ENCODE data around the gene RNASE12. TPM values are rescaled to one million over a fixed set of nuclear protein-coding genes. Genes with fewer than 3 reads are reported as not detected.

Gene RNASE12
- total RNA-seq, 1 experiment from 2014 or later, result not detected

- no peak overlapping the region for H3K56ac ChIP-seq (ENCODE audit: insufficient read length, low read depth, low read length)
- H3K79me2 ChIP-seq (ENCODE audit: insufficient read depth, low read length), result no peaks in the 10 kb centered on the region
- no peak overlapping the region for H2BK20ac ChIP-seq (ENCODE audit: low read depth, low read length, poor library complexity, severe bottlenecking)
- no peak overlapping the region for H3K14ac ChIP-seq (ENCODE audit: insufficient read depth, low read length)
- no peaks in the 10 kb centered on the region; a peak in 1 of 5 replicates for H3K9me3 Mint-ChIP-seq
- no peaks in the 10 kb centered on the region for H3K27me3 Mint-ChIP-seq (ENCODE audit: low read depth)
- no peaks in the 10 kb centered on the region for H4K20me1 ChIP-seq (ENCODE audit: control insufficient read depth, insufficient read depth, insufficient read length)
- H3K27me3 ChIP-seq (ENCODE audit: insufficient read depth, low read length), result no peaks in the 10 kb centered on the region
- no peak overlapping the region for H2BK15ac ChIP-seq (ENCODE audit: low read depth, low read length)
- H3K4me1 Mint-ChIP-seq, result peaks cover 9 to 14% of the 10 kb centered on the region in 2 experiments
- no peak overlapping the region for H3K4me2 ChIP-seq (ENCODE audit: insufficient read depth, insufficient read length, low read length)
- H3K36me3 Mint-ChIP-seq (ENCODE audit: insufficient read depth in 1 of 3, low read depth in 3 of 3), result no peaks in the 10 kb centered on the region
- H2AFZ ChIP-seq (ENCODE audit: low read length), result no peak overlapping the region
- no peak overlapping the region for H3K4me3 Mint-ChIP-seq
- no peak overlapping the region for H2BK12ac ChIP-seq (ENCODE audit: insufficient read length, low read depth, low read length)
- peaks cover 5% of the 10 kb centered on the region for H3K23me2 ChIP-seq (ENCODE audit: insufficient read length, low read depth, low read length, poor library complexity, severe bottlenecking)
- no peak overlapping the region for H3K9ac ChIP-seq (ENCODE audit: extremely low read depth, insufficient read length, low read length)
- TF ChIP-seq, protein P1, sequence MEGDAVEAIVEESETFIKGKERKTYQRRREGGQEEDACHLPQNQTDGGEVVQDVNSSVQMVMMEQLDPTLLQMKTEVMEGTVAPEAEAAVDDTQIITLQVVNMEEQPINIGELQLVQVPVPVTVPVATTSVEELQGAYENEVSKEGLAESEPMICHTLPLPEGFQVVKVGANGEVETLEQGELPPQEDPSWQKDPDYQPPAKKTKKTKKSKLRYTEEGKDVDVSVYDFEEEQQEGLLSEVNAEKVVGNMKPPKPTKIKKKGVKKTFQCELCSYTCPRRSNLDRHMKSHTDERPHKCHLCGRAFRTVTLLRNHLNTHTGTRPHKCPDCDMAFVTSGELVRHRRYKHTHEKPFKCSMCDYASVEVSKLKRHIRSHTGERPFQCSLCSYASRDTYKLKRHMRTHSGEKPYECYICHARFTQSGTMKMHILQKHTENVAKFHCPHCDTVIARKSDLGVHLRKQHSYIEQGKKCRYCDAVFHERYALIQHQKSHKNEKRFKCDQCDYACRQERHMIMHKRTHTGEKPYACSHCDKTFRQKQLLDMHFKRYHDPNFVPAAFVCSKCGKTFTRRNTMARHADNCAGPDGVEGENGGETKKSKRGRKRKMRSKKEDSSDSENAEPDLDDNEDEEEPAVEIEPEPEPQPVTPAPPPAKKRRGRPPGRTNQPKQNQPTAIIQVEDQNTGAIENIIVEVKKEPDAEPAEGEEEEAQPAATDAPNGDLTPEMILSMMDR (conservative IDR thresholded peaks at IDR 0.05), result no peak
- no peaks in the 10 kb centered on the region; the same call in 1 of the 2 replicates for H3K4me1 ChIP-seq (ENCODE audit: insufficient read depth, low read length)
- H3T11ph ChIP-seq (ENCODE audit: low read length), result no peak overlapping the region
- no peak overlapping the region for H3K18ac ChIP-seq (ENCODE audit: insufficient read length, low read depth, low read length)
- H4K91ac ChIP-seq (ENCODE audit: insufficient read length, low read depth, low read length), result no peak overlapping the region
- H2BK5ac ChIP-seq (ENCODE audit: insufficient read length, low read length), result no peak overlapping the region
- H3K27ac ChIP-seq (ENCODE audit: insufficient read length, low read depth, low read length), result no peak overlapping the region
- no CpG with 5 or more reads among the region's 5 CpGs for WGBS (ENCODE audit: extremely low coverage, insufficient read length, low lambda C conversion rate)
- H3K23ac ChIP-seq (ENCODE audit: insufficient read length, low read depth, low read length), result no peak overlapping the region
- no peaks in the 10 kb centered on the region for H3K79me1 ChIP-seq (ENCODE audit: insufficient read depth, low read depth, low read length, poor library complexity, severe bottlenecking)
- H4K5ac ChIP-seq (ENCODE audit: insufficient read length, low read depth, low read length), result no peak overlapping the region
- H3K27ac Mint-ChIP-seq, result no peak overlapping the region
- no peak overlapping the region for H2BK120ac ChIP-seq (ENCODE audit: low read depth, low read length, poor library complexity, severe bottlenecking)
- no peak for DNase-seq
- H4K8ac ChIP-seq (replicated peaks; ENCODE audit: insufficient read length, low read depth, low read length), result no peak overlapping the region
- no peak overlapping the region for H2AK5ac ChIP-seq (ENCODE audit: insufficient read length, low read length)
- H3K4ac ChIP-seq (ENCODE audit: low read depth, low read length), result no peak overlapping the region
- no peaks in the 10 kb centered on the region for H3K9me3 ChIP-seq (ENCODE audit: control insufficient read depth, low read depth, low read length)
These were observed 21.2 kb upstream of the RNASE12 start for GRCh38 chr14:20612403-20612802.

All from H9 (cell line).